ENCODE measurements around the gene CEPT1. TPM values are rescaled to one million over a fixed set of nuclear protein-coding genes. Genes with fewer than 3 reads are reported as not detected.

CEPT1 gene
- polyA plus RNA-seq, 3 donors = 20.8 to 44.3 (median 26.9) TPM

DNA sequence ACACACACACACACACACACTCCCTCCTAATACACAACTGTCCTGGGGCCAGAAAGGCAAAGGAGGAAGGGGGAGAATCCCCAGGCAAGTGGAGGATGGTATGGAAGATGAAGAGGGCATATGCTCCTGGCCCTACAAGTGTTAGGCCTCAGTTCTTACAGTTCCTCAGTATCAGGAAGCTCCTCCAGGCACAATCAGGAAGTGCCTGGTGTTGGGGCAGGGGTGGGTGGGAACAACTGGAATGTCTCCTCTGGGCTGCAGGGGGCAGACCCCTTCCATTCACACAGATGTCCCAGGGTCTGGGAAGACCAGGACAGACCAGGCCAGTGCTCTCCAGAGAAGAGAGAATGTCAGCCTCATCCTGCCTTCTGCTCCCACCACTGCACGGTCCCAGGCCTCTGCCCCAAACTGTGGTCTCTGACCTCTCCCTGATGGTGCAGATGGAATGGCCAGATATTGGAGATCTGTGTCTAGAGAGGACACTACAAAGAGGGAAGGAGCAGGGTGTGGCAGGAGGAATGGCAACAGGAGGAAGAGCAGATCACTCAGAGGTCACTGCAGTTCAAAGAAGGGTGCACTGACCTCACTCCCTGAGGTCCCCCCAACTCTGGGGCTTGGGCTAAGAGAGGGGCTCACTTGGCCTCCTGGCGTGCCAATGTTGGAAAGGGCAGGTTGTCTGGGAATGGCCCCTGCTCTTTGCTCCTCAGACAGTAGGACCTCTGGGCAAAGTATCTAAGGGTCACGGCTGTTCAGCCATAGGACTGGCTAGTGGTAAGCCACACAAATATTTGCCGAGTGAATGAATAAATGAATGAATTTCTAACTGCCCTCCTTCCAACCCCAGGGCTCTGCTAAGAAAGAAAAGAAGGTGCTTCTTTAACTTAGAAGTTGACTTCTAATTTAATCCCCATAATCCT is 62.9 kb downstream of the CEPT1 start:
- H3K9me3 Mint-ChIP-seq = peaks cover 0 to 2% (median 0%) of the 10 kb centered on the region in 7 donors
- Histone ChIP-seq H3K27me3 (ENCODE audit: control insufficient read depth in 2 of 2, insufficient read depth in 2 of 2, low read length in 2 of 2) (no peaks in the 10 kb centered on the region), H3K27ac (ENCODE audit: low read depth in 1 of 2, low read length in 2 of 2) (peak overlapping the region; percentile 89 to 93), H3K4me1 (ENCODE audit: control insufficient read depth in 1 of 2, insufficient read depth in 2 of 2, low read length in 2 of 2) (peaks cover 92 to 99% of the 10 kb centered on the region in 2 donors), H3K9me3 (replicated peaks in 1 of 2; ENCODE audit: control insufficient read depth in 1 of 2, insufficient read depth in 1 of 2, low read length in 2 of 2) (no peaks in the 10 kb centered on the region), H3K9ac (ENCODE audit: insufficient read depth, low read length, poor library complexity, severe bottlenecking) (peak overlapping the region; percentile 78), H3K79me2 (ENCODE audit: insufficient read depth, low read length) (peaks cover 39% of the 10 kb centered on the region), H3K36me3 (replicated peaks in 1 of 2; ENCODE audit: control insufficient read depth in 1 of 2, insufficient read depth in 2 of 2, low read length in 2 of 2) (peaks cover 0 to 5% of the 10 kb centered on the region in 2 donors), H2AFZ (ENCODE audit: insufficient read depth, low read depth, low read length, poor library complexity, severe bottlenecking) (peak overlapping the region; percentile 78), H3K4me2 (replicated peaks; ENCODE audit: extremely low read depth, low read length, poor library complexity, severe bottlenecking) (peak overlapping the region; percentile 90), H4K20me1 (ENCODE audit: insufficient read depth, low read length) (no peaks in the 10 kb centered on the region), H3K4me3 (replicated peaks in 1 of 3; ENCODE audit: low read depth in 2 of 3, low read length in 3 of 3) (peak overlapping the region; percentile 43 to 77 (median 44))
- H3K4me1 Mint-ChIP-seq = peaks cover 91% of the 10 kb centered on the region
- intact Hi-C loops (cut with micrococcal nuclease) = loop anchor here (5.0 to 10.0 kb wide), 4 partner anchors 326 to 558 kb away; partner anchors contain the start of genes INKA2 (in 1 of the 2) and RAP1A (in 1 of the 2)
- peaks cover 0 to 2% (median 0%) of the 10 kb centered on the region in 3 donors for H3K27me3 Mint-ChIP-seq (ENCODE audit: low read depth in 3 of 3)
- TF ChIP-seq, protein P1, sequence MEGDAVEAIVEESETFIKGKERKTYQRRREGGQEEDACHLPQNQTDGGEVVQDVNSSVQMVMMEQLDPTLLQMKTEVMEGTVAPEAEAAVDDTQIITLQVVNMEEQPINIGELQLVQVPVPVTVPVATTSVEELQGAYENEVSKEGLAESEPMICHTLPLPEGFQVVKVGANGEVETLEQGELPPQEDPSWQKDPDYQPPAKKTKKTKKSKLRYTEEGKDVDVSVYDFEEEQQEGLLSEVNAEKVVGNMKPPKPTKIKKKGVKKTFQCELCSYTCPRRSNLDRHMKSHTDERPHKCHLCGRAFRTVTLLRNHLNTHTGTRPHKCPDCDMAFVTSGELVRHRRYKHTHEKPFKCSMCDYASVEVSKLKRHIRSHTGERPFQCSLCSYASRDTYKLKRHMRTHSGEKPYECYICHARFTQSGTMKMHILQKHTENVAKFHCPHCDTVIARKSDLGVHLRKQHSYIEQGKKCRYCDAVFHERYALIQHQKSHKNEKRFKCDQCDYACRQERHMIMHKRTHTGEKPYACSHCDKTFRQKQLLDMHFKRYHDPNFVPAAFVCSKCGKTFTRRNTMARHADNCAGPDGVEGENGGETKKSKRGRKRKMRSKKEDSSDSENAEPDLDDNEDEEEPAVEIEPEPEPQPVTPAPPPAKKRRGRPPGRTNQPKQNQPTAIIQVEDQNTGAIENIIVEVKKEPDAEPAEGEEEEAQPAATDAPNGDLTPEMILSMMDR (IDR thresholded peaks at IDR 0.05) = no peak
- peak in 2 of 3 donors; percentile 40 to 53 for DNase-seq
- peak overlapping the region; percentile 86 to 98 (median 95) for H3K27ac Mint-ChIP-seq
- H3K36me3 Mint-ChIP-seq = peaks cover 8 to 12% of the 10 kb centered on the region in 2 donors
- peak overlapping the region; percentile 83 to 90 for H3K4me3 Mint-ChIP-seq
- WGBS (ENCODE audit: insufficient coverage) = 71% methylated on average over 1 of the region's 4 CpGs

DNA sequence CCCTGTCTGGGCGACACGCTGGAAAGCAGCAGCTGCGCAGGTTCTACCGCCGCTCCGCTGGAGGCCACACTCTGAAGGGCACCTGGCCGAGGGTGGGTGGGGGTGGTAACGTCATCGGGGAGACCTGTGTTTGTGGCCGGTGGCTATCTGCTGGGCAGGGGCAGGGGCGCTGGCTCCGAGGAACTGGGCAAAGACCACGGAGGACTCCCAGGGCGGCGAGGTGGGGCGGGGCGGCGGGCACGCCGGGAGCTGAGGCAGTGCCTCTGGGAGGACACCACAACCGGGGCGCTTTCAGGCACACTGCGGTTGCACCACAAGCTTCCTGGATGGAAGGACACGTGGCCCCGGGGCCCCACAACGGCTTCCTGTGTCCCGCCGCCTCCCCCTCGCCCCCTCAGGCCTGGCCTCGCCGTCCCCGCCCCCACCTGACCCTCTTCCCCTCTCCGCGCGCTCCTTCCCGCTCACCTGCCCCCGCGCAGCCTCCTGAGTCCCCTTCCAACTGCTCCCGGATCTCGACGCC is 63.7 kb downstream of the CEPT1 start:
- no peaks in the 10 kb centered on the region for H3K27me3 ChIP-seq (ENCODE audit: control insufficient read depth in 2 of 2, insufficient read depth in 2 of 2, low read length in 2 of 2)
- no peaks in the 10 kb centered on the region for H3K9me3 ChIP-seq (replicated peaks in 1 of 2; ENCODE audit: control insufficient read depth in 1 of 2, insufficient read depth in 1 of 2, low read length in 2 of 2)
- Mint-ChIP-seq H3K4me1 (peaks cover 87% of the 10 kb centered on the region), H3K36me3 (peaks cover 4% of the 10 kb centered on the region in 2 donors), H3K27ac (peak overlapping the region; percentile 86 to 98 (median 95)), H3K9me3 (peaks cover 0 to 2% (median 0%) of the 10 kb centered on the region in 7 donors), H3K4me3 (peak overlapping the region; percentile 83 to 90), H3K27me3 (ENCODE audit: low read depth in 3 of 3) (peaks cover 0 to 2% (median 0%) of the 10 kb centered on the region in 3 donors)
- peak overlapping the region; percentile 43 to 77 (median 44) for H3K4me3 ChIP-seq (replicated peaks in 1 of 3; ENCODE audit: low read depth in 2 of 3, low read length in 3 of 3)
- H2AFZ ChIP-seq (ENCODE audit: insufficient read depth, low read depth, low read length, poor library complexity, severe bottlenecking) = peak overlapping the region; percentile 78
- intact Hi-C loops (cut with micrococcal nuclease) = loop anchor here (5.0 to 10.0 kb wide), 4 partner anchors 326 to 559 kb away; partner anchors contain the start of genes INKA2 (in 1 of the 2) and RAP1A (in 1 of the 2)
- no peaks in the 10 kb centered on the region for H3K36me3 ChIP-seq (replicated peaks in 1 of 2; ENCODE audit: control insufficient read depth in 1 of 2, insufficient read depth in 2 of 2, low read length in 2 of 2)
- peak overlapping the region; percentile 90 for H3K4me2 ChIP-seq (replicated peaks; ENCODE audit: extremely low read depth, low read length, poor library complexity, severe bottlenecking)
- peak overlapping the region; percentile 89 to 93 for H3K27ac ChIP-seq (ENCODE audit: low read depth in 1 of 2, low read length in 2 of 2)
- 1% methylated on average over 39 of the region's 41 CpGs for WGBS (ENCODE audit: insufficient coverage)
- TF ChIP-seq, protein P1 (IDR thresholded peaks at IDR 0.05) = no peak
- H4K20me1 ChIP-seq (ENCODE audit: insufficient read depth, low read length) = no peaks in the 10 kb centered on the region
- peaks cover 85 to 91% of the 10 kb centered on the region in 2 donors for H3K4me1 ChIP-seq (ENCODE audit: control insufficient read depth in 1 of 2, insufficient read depth in 2 of 2, low read length in 2 of 2)
- peak overlapping the region; percentile 78 for H3K9ac ChIP-seq (ENCODE audit: insufficient read depth, low read length, poor library complexity, severe bottlenecking)
- peak; percentile 73 to 79 (median 74) for DNase-seq
- peaks cover 35% of the 10 kb centered on the region for H3K79me2 ChIP-seq (ENCODE audit: insufficient read depth, low read length)

All from CD14-positive monocyte (primary cell).